GM21529 (cell line): ENCODE data around the gene KCNC4.

Experiments used
- ATAC-seq: cut with Tn5 transposase; IDR thresholded peaks from one replicate; pipeline ENCODE4 v1.9.1; 2021; ENCODE audit not compliant: unreplicated experiment

KCNC4 gene

GRCh38 chr1:110211496-110212168, 1.5 kb downstream of the KCNC4 start:
- no peak for ATAC-seq

DNA sequence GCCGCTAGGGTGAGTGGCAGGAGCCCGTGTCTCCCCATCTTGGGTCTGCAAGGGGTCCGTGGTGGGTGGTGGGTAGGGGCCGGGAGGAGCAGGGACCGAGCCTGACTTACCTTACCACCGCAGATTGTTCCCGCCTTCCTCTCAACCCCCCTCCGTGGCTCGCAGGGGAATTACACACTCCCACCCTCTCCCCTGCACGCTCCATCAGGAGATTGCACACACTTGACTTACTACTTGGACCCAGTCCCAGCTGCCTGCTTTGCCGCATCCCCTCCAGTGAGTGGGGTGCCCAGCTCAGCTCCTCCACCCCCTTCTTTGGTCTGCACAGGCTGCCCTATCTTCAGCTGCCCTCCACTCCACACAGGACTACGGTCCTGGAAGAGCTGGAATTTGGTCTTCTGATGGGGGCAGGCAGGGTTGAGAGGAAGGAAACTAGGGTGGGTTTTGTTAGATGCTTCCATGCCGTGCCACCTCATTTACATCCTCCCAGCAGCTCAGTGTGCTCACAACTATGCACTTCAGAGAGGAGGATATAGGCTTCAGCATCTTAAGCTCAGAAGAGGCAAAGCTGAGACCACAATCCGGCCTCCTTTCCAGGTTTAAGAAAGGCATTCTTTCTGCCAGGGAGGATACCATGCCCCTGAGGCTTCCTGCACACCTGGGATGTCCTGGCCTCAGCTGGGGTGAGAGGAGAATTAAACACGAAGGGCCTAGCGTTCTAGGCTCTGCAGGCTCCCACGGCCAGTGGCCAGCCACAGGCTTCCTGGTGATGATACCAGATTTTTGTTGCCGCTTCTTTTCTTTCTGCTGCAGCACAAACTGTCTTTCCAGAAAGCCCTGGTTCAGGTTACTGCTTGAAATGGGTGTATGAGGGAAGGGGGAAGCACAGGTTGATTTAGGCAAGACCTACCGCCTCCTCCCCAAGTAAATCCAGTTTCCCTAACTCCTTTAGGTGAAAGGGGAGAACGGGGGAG, 2.3 kb downstream of the KCNC4 start:
- ATAC-seq, result no peak

GRCh38 chr1:110213143-110213540, 3.0 kb downstream of the KCNC4 start:
- ATAC-seq, result no peak

- no peak for ATAC-seq
Observed at GRCh38 chr1:110214454-110215404, 4.6 kb downstream of the KCNC4 start.

- ATAC-seq, result no peak
Observed at GRCh38 chr1:110215621-110216515, 5.8 kb downstream of the KCNC4 start.

- ATAC-seq, result no peak
Observed at GRCh38 chr1:110216844-110217444, 6.8 kb downstream of the KCNC4 start.

DNA sequence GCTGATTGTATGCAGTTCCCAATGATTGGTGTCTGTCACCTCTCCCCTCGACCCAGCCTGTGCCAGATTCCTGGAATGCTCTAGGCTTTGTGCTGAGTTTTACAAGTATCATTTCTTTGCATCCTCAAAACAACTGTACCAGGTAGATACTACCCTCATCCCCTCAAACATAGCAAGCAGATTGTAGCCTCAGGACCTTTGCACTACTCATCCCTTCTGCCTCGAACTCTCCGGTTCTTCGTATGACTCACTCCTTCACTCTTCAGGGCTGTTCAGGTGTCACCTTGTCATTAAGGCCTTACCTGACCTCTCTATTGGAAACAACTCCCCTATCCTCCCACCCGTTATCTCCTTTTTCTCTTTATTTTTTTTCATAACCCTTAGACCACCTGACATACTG, 8.0 kb downstream of the KCNC4 start:
- no peak for ATAC-seq

DNA sequence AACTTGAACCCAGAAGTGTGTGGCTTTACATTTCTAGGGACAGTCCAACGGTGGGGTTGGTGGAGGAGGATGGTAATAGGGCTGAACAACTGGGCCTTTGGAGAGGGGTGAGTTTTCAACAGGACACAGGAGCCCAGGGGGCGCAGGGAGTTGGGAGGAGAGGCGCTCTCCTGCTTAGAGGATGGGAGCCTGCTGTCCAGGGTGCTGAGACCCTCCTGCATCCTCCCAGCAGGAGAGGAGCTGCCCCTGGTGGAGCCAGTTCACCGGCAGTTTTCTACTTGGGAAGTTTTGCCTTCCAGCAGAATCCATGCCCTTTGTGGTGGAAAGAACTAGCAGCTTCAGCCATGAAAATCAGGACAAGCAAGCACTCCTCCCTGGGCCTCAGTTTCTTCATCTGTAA, 8.6 kb downstream of the KCNC4 start:
- no peak for ATAC-seq

DNA sequence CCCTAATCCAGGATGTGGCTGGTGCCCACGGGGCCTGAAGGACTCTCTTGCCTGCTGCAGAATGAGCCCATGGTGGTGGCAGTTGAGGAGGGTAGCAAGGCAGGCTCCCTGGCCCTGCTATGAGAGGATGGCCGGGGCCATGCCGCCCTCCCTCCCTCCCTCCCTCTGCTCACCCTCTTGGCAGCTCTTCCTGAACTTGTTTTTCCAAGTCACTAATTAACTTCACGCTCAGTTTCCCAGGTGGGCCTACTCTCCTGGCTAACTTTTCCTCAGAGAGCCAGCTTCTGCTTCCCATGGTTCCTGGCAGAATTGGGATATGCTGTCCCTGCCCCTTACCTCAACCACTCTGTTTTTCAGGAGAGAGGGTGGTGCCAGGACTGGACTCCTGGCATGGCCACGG, 10.2 kb downstream of the KCNC4 start:
- no peak for ATAC-seq

DNA sequence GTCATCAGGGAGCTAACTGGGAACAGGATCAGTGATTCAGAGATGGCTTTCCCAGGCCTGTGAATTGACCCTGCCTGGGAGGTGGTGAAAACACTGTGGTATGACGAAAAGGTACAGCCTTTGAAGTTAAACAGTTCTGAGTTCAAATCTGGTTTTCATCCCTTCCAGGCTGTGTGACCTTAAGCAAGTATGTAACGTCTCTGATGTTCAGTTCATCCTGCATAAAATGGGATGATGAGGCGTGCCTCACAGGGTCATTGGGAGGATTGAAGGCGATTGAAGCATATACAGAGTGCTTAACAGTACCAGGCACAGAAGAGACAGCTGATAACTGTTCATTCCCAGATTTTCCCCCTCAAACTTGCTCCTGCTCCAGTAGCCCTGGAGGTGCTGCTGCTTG, 11.0 kb downstream of the KCNC4 start:
- ATAC-seq, result no peak

- ATAC-seq, result no peak
Observed at GRCh38 chr1:110223127-110223526, 13.0 kb downstream of the KCNC4 start.

- no peak for ATAC-seq
Observed at GRCh38 chr1:110223581-110223980, 13.5 kb downstream of the KCNC4 start.

DNA sequence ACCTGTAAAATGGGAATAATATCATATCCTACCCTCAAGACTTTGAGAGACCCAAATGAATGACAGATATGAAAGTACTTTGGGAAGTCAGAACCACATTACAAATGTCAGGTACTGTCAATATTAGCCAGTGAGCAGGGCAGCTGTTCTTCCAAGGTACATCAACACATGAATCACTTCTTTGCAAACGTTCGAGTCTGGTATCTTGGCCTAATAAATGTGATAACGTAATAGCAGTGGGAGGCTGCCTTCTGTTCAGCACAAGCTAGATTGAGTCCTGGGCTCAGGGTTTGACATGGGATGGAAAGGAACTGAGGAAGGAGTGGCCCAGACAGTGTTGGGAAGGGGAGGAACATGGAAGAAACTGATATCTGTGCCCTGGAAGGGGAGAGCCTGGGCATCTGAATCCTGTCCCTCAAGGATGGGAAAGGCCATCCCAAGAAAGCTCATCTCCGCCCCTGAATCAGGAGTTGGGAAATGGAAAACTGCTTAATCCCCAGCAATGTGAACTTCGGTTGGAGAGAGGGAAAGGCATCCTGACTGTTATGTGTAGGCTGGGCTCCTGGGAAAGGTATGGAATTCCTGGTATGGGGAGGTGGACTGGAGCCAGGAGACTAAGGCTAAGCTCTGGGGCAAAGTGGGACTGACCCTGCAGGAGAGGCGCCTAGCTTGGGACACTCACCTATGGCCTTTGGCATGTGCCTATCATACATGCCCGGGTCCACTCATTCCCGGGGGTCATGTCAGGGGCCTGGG, 14.3 kb downstream of the KCNC4 start:
- no peak for ATAC-seq

- no peak for ATAC-seq
Observed at GRCh38 chr1:110225212-110225611, 15.1 kb downstream of the KCNC4 start.

GRCh38 chr1:110225756-110226404, 15.8 kb downstream of the KCNC4 start:
- ATAC-seq, result no peak

DNA sequence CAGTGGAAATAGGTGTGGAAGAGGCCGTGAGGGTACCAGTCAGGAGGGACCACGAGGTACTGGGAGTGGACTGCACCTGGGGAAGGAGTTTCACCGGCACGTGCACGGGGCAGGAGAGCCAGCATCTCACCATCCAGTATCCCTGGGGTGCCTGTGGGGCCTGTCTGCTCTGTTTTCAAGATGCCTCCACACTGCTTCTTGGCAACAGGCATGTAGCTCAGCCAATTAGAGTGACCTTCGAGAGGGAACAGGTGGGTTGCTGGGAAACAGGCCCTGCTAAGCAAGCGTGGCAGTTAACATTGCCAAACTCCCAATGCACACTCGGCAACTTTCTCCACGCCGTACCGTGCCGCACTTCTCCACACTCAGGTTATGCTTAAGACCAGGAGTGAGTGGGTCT, 17.7 kb downstream of the KCNC4 start:
- ATAC-seq, result no peak

DNA sequence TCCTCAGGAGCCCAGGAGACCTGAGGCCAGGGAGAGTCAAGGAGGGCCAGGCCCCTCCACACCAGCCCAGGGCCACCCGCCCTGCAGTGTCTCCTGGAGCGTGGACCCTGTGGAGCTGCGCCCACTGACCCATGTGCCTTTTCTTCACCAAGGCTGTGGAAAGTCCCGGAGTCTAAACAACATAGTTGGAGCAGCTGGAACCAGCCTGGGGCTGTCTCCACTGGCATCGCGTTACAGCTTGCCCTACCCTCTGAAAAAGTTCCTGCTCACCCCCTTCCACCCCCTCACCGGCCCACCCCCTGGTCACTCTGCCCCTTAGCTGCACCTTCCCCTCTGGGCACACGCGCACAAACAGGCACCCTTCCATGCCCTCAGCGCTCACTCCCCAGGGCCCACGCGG, 18.3 kb downstream of the KCNC4 start:
- no peak for ATAC-seq

DNA sequence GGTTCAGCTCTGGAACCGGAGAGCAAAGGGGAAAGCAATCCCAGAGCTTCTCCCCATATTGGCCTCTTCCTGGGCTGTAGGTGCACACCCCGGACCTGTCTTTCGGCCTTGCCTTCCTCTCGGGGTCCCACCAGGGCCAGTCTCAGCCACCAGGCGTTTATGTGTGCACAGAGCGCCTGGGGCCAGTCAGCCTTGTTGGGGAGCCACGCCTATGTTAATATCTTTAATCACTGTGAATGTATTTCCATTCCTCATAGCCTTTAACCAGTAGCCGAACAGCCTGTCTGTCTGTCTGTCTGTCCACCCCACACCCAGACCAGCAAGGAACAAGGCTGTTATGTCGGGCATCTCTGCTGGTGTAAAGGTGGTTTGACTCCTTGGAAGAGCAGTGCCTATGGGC, 18.8 kb downstream of the KCNC4 start:
- no peak for ATAC-seq
